Putamen (tissue), 1 donor: ENCODE measurements around the gene MPP3.

Source experiments
- DNase-seq: peaks from one replicate; pipeline ENCODE4 v3.0.0-alpha.2; 2016; ENCODE audit warnings: low spot score

Gene MPP3

GRCh38 chr17:43772877-43773648, 59.9 kb downstream of the MPP3 start:
- DNase-seq, result no peak

- no peak for DNase-seq
Measured at GRCh38 chr17:43771463-43771862, 61.5 kb downstream of the MPP3 start.

DNA sequence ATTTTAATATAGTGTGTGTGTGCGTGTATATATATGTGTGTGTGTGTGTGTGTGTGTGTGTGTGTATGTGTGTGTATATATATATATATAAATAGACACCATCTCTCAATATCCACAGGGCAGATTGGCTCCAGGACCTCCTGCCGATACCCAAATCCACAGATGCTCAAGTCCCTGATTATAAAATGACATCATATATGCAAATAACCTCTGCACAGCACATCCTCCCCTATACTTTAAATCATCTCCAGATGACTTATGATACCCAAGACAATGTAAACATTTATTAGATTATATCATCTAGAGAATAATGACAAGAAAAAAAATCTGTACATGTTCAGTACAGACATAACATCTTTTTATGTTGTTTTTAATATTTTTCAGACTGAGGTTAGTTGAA, 62.0 kb downstream of the MPP3 start:
- DNase-seq, result no peak

GRCh38 chr17:43769859-43770258, 63.1 kb downstream of the MPP3 start:
- no peak for DNase-seq

GRCh38 chr17:43769426-43769825, 63.5 kb downstream of the MPP3 start:
- no peak for DNase-seq

DNA sequence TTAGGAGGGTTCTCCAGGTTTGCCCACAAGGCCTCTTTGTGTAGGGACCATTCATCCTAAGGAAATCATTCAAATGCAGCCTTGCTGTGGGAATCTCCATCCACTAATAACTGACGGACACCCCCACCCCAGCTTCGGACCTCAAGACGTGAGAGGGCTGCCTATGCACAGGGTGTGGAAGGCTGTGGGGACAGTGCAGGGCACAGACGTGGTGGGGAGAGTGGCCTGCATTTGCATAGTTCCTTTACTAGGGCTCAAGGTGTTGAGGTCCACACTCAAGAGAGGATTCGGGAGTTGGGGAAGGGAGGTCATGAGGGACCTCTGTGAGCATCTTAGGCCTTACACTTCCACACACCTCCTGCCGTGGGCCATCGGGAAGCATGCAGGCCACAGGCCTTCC, 64.0 kb downstream of the MPP3 start:
- DNase-seq, result no peak

GRCh38 chr17:43768382-43768781, 64.6 kb downstream of the MPP3 start:
- DNase-seq, result no peak

GRCh38 chr17:43767713-43768059, 65.3 kb downstream of the MPP3 start:
- DNase-seq, result no peak

DNA sequence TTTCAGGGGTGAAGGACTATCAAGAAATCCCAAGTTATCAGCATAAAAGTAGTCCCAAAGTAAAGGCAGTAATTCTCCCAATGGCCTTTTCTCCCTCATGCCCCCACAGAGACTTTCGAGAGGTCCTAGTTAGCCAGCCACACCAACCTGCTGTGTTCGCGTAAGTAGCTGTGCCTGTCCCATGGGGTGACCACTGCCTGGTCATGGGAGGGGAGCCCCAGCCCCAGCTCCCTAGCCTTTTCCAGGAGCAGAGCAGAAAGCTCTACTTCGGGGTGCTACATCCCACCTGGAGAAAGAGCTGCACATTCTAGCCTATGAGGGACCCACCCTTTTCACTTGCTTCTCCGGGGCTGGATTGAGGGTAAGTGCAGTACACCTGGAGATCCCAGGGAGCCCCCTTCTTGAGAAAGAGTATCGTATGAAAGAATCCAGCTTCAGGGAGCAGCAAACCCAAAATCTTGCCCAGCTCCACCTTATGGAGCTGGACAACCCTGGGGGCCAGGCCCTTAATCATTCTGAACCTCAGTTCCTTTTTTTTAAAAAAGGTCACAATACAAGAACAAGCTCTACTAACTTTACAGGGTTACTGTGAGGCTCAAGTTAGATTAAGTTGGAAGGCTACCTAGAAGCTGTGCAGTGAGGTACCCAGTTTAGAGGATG, 65.8 kb downstream of the MPP3 start:
- DNase-seq, result no peak

DNA sequence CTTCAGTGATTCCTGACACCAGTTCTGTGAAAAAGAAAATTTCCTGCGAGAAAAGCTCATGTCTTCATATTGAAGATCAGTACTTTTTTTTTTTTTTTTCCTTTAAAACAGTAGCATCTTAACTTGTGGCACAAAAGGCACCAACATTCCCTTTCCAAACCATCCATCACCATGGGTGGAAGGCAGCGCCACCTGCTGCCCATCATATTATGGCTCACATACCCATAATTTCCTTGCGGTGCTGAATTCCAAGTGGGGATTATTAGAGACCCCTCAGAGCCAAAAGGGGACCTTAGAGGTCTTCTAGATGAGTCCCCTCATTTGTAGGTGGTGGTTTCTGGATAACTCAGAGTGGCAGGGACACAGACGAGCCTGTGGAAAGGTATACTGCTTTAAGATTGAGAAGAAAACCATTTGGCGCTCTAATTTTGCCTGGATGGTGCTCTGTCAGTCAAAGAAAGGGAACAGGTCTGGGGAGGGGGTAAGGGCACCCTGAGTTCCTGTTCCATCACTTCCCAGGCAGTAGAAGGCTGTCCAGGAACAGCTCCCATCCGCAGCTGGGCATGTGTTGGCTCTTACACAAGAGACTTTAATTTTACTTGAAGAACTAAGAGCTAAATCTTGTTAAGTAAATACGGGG, 66.4 kb downstream of the MPP3 start:
- peak; percentile 46 for DNase-seq

DNA sequence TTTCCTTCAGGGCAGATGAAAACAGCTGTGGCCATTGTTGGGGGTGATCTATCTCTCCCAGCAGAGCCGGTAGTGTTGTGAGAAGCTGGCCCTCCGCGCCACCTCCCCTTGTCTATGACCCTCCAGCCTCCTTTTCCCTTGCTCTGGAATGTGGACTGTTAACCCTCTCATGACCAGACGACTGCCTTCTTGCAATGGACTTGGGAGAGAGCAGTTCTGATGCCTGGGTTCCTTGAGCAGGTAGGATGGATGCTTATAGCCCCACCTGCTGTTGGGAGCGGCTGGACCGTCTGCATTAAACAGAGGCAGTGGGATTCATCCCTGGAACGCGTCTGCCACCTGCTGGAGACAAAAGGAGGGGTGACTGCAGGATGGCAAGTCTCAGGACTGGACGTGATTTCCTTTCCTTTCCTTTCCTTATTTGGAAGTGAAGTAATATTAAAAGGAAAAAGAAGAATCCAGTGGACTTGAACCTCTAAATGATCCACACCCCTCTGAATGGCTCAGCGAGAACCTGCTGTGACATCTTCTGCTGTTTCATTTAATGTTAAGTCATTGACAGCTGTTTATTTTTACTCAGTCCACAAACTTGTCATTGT, 72.6 kb downstream of the MPP3 start:
- peak; percentile 87 for DNase-seq

DNA sequence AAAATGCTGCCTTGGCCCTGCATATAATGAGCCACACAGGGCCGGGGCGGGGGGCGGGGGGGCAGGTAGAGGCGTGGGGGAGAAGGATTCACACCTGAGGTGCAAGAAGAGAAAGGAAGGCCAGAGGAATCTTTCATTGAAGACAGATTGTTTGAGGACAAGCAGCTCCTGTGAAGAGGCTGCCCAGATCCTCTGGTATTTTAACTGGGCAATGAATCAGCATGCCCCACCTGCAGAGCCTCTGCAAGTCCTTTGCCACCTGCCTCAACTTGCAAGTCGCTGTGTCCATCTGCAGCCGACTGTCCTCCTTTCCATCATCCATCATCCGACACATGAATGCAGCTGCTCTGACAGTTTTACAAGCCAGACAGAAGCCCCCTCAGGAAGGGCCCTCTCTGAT, 73.1 kb downstream of the MPP3 start:
- DNase-seq, result no peak

- DNase-seq, result no peak
Measured at GRCh38 chr17:43758497-43759174, 74.3 kb downstream of the MPP3 start, which contains the start of gene SOST. TSS of gene SOST (minus strand) at chr17:43758791. CDS start at chr17:43758741, 50 bp downstream.

DNA sequence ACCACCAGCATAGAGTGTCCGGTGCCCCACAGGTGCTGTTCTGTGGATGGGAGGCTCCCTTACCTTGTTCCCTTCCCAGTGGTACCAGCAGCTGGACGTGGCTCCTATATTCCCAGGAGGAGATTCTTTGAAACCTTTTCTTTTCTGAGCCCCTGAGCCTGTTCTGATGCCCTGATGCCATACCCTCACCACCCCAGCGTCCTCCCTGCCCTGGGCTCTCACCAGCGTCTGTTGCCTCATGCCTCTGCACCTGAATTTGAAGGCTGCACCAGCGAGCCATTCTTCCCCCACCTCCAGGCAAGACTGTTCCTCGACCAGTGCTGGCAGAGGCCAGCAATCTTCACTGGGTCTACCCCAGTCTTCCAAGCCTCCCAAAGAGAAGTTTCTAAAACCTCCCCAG, 74.9 kb downstream of the MPP3 start:
- no peak for DNase-seq

- DNase-seq, result no peak
Measured at GRCh38 chr17:43757171-43757660, 75.7 kb downstream of the MPP3 start.

DNA sequence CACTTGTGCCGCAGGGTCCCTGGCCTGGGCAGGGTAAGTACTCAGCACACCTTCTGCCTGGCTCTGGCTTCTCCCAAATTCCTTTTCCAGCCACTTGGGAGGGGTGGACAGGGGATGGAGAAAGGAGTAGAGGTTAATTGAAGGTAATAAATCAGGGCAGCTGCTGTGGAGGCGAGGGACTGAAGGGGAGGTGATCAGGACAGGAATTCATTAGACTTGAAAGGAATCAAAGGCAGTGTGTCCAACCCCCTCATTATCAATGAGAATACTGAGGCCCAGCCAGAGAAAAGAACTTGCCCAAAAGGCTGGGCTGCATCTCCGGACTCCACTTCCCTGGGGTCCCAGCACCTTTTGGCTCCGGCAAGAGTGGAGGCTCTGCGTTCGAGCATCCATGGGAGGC, 76.7 kb downstream of the MPP3 start:
- DNase-seq, result no peak

- no peak for DNase-seq
Measured at GRCh38 chr17:43755389-43755875, 77.5 kb downstream of the MPP3 start.

- DNase-seq, result no peak
Measured at GRCh38 chr17:43754947-43755346, 78.0 kb downstream of the MPP3 start.

GRCh38 chr17:43753493-43754129, 79.3 kb downstream of the MPP3 start:
- DNase-seq, result no peak
